DOHH2 (cell line): ENCODE data around the gene TSPAN4.
A peak's percentile ranks its signal among the peaks of the same experiment; 100 is the strongest.

Source experiments
- H3F3A ChIP-seq: fragments of 200-600 bp; sonication (generic), shearing (Covaris generic); 2 replicates; pipeline ENCODE4 v1.6.0; 2016; ENCODE audit warnings: antibody characterized with exemption, mild to moderate bottlenecking; ENCODE audit not compliant: control insufficient read depth, insufficient read depth
- H3K27ac ChIP-seq: fragments of 200-600 bp; sonication (generic); 2 replicates; pipeline ENCODE4 v1.5.1; 2014; ENCODE audit warnings: low read depth, mild to moderate bottlenecking, low read length, moderate library complexity
- H3K27me3 ChIP-seq: fragments of 200-600 bp; sonication (generic); 2 replicates; pipeline ENCODE4 v1.6.1; 2014; ENCODE audit warnings: mild to moderate bottlenecking, low read length, mixed read lengths; ENCODE audit not compliant: control insufficient read depth
- H3K36me3 ChIP-seq: fragments of 200-600 bp; sonication (generic); 2 replicates; pipeline ENCODE4 v1.6.1; 2014; ENCODE audit warnings: mild to moderate bottlenecking, low read length, moderate library complexity, mixed read lengths; ENCODE audit not compliant: control insufficient read depth
- H3K4me1 ChIP-seq: fragments of 200-600 bp; sonication (generic); 2 replicates; pipeline ENCODE4 v1.6.1; 2014; ENCODE audit warnings: mild to moderate bottlenecking, low read length, mixed read lengths; ENCODE audit not compliant: control insufficient read depth
- H3K4me2 ChIP-seq: fragments of 200-600 bp; sonication (generic); 2 replicates; pipeline ENCODE4 v1.6.0; 2014; ENCODE audit warnings: mild to moderate bottlenecking, low read length, moderate library complexity
- H3K4me3 ChIP-seq: fragments of 200-600 bp; sonication (generic); 2 replicates; pipeline ENCODE4 v1.5.1; 2014; ENCODE audit warnings: mild to moderate bottlenecking, low read length, mixed read lengths
- H3K79me2 ChIP-seq: fragments of 200-600 bp; sonication (generic); 2 replicates; pipeline ENCODE4 v1.6.1; 2014; ENCODE audit warnings: mild to moderate bottlenecking, low read length, mixed read lengths; ENCODE audit not compliant: control insufficient read depth
- H3K9me2 ChIP-seq: fragments of 200-600 bp; sonication (generic); replicated peaks from 2 replicates; pipeline ENCODE4 v1.6.1; 2014; ENCODE audit warnings: mild to moderate bottlenecking, low read length, mixed read lengths; ENCODE audit not compliant: control insufficient read depth
- H3K9me3 ChIP-seq: fragments of 200-600 bp; sonication (generic); 2 replicates; pipeline ENCODE4 v1.6.1; 2014; ENCODE audit warnings: antibody characterized with exemption, low read length, mixed read lengths; ENCODE audit not compliant: control insufficient read depth, insufficient read depth
- H4K20me1 ChIP-seq: fragments of 200-600 bp; sonication (generic); 2 replicates; pipeline ENCODE4 v1.6.0; 2014; ENCODE audit warnings: low read depth, mild to moderate bottlenecking, antibody characterized with exemption, low read length, moderate library complexity; ENCODE audit not compliant: control insufficient read depth, insufficient read depth
- CTCF ChIP-seq: fragments of 200-600 bp; sonication (generic); IDR thresholded peaks from one replicate; pipeline ENCODE4 v1.5.1; 2014; ENCODE audit warnings: antibody characterized with exemption, mild to moderate bottlenecking, low read depth, low read length; ENCODE audit not compliant: poor library complexity, severe bottlenecking
- EZH2phosphoT487 ChIP-seq: fragments of 200-600 bp; sonication (generic); IDR thresholded peaks from 2 replicates; pipeline ENCODE4 v1.6.1; 2017; ENCODE audit warnings: borderline replicate concordance, mild to moderate bottlenecking, antibody characterized with exemption, low read length, moderate library complexity, mixed read lengths

Gene TSPAN4

GRCh38 chr11:890794-891540 is 48.3 kb downstream of the TSPAN4 start:
- H3K27me3 ChIP-seq: no peaks in the 10 kb centered on the region
- H4K20me1 ChIP-seq: no peaks in the 10 kb centered on the region
- TF ChIP-seq EZH2phosphoT487 (no peak), CTCF (no peak)
- H3K79me2 ChIP-seq: no peaks in the 10 kb centered on the region
- no peaks in the 10 kb centered on the region for H3K4me1 ChIP-seq
- no peaks in the 10 kb centered on the region for H3F3A ChIP-seq
- H3K9me3 ChIP-seq: no peaks in the 10 kb centered on the region
- H3K4me2 ChIP-seq: no peak overlapping the region
- no peak overlapping the region for H3K27ac ChIP-seq
- H3K36me3 ChIP-seq: peaks cover 17% of the 10 kb centered on the region; the same call in 1 of the 2 replicates
- no peak overlapping the region for H3K4me3 ChIP-seq
- H3K9me2 ChIP-seq: no peaks in the 10 kb centered on the region

- H3K4me3 ChIP-seq: no peak overlapping the region
- H3K4me1 ChIP-seq: no peaks in the 10 kb centered on the region
- no peaks in the 10 kb centered on the region for H4K20me1 ChIP-seq
- H3K4me2 ChIP-seq: no peak overlapping the region
- no peaks in the 10 kb centered on the region for H3K9me2 ChIP-seq
- H3K9me3 ChIP-seq: no peaks in the 10 kb centered on the region
- TF ChIP-seq CTCF (no peak), EZH2phosphoT487 (no peak)
- no peaks in the 10 kb centered on the region for H3K27me3 ChIP-seq
- H3K79me2 ChIP-seq: no peaks in the 10 kb centered on the region
- H3K36me3 ChIP-seq: peaks cover 4% of the 10 kb centered on the region; the same call in 1 of the 2 replicates
- no peaks in the 10 kb centered on the region for H3F3A ChIP-seq
- H3K27ac ChIP-seq: no peak overlapping the region
Observed at GRCh38 chr11:893008-893654, 50.5 kb downstream of the TSPAN4 start.

- no peaks in the 10 kb centered on the region for H3K9me2 ChIP-seq
- peak; percentile 9 for TF ChIP-seq CTCF
- no peak for TF ChIP-seq EZH2phosphoT487
- H3K4me2 ChIP-seq: no peak overlapping the region
- peaks cover 16% of the 10 kb centered on the region for H3K36me3 ChIP-seq
- no peaks in the 10 kb centered on the region for H3K79me2 ChIP-seq
- H3K9me3 ChIP-seq: no peaks in the 10 kb centered on the region
- H3K4me3 ChIP-seq: no peak overlapping the region
- no peaks in the 10 kb centered on the region for H4K20me1 ChIP-seq
- no peaks in the 10 kb centered on the region for H3K4me1 ChIP-seq
- no peaks in the 10 kb centered on the region for H3F3A ChIP-seq
- no peak overlapping the region for H3K27ac ChIP-seq
- no peaks in the 10 kb centered on the region for H3K27me3 ChIP-seq
Observed at GRCh38 chr11:894575-895201, 52.0 kb downstream of the TSPAN4 start.
